Raji (cell line): ENCODE data around the gene RIMBP3C.
A peak's percentile ranks its signal among the peaks of the same experiment; 100 is the strongest.

Source experiments
- POLR2A ChIP-seq: IDR thresholded peaks from 2 replicates; pipeline ENCODE4 v1.6.1; 2011; ENCODE audit warnings: low read depth, low read length, control low read depth; ENCODE audit not compliant: insufficient read depth

Gene RIMBP3C

DNA sequence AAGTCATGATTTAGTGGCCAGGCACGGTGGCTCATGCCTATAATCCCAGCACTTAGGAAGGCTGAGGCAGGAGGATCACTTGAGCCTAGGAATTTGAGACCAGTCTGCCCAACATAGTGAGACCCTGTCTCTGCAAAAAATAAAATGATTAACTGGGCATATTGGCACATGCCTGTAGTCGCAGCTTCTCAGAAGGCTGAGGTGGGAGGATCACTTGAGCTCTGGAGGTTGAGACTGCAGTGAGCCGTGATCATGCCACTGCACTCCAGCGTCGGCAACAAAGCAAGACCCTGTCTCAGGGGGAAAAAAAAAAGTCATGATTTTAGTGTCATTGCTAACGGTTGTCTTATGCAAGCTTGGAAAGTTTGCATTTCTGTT lies 28.2 kb upstream of the RIMBP3C start:
- TF ChIP-seq POLR2A = no peak

DNA sequence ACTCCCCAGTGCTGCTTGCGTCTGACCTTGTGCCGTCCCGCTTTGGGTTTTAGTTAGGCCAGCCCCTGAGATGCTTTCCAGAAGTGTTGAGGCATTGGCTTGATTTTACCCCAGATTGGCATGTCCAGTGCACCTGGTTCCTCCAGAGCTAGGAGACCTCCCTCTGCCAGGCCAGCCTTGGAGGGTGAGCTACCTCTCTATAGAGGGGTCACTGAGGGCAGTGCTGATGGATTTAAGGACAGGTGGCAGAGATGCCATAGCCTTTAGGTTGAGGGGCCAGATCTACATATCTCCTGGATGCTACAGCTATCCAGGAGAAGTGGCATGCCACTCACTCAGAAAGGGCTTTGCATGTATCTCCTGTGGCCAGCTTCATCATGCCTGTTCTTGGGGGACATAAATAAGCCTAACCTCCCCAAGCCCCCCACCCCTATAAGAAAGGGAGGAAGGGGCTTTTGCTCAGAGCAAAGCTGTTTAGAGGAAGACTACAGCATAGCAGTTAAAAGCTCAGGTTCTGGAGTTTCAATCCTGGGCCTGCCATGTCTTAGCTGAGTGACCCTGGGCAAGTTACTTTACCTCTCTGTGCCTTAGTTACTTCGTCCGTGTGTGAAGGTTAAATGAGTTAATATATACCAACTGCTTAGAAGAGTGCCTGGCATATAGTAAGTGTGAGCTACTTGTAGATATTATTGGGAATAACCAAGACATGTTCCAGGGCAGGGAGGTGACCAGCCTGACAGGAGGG lies 22.7 kb upstream of the RIMBP3C start:
- TF ChIP-seq POLR2A = no peak

DNA sequence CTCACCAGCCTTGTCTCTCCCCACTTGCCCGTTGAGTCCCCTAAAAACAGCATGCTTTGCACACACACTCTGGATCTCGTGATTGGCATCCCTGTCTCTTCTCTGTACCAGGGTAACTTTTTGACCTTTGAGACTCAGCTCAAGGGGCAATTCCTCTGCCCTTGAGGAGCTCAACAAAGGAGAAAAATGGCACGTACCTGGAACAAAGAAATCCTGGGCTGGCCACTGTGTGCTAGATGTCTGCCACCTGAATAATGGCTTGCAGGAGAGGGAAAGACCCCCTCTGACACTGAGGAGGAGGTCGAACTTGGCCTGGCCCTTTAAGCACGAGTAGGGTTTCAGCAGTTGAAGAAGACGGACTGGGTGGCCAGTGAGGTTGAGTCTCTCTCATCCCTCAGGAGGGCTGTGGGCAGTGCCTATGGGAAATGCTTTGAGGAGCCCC lies 22.1 kb upstream of the RIMBP3C start:
- TF ChIP-seq POLR2A = no peak

DNA sequence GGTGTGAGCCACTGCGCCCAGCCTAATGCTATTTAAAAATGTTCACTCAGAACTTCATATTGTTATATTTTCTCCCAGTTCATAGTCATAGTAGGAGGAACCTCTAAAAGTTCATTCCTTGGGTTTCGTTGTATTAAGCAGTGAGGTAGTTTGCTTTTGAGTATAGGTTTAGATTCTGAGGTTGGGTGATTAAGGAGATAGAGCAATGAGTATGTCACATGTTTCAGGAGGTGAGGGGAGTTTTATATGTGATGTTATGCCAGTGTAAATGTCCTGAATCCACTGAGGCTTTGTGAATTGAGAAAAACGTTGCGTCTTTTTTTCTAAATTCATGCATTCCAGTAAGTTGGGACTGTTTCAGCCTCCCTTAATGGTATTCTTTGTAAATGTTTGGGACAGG lies 20.4 kb upstream of the RIMBP3C start:
- TF ChIP-seq POLR2A = no peak

DNA sequence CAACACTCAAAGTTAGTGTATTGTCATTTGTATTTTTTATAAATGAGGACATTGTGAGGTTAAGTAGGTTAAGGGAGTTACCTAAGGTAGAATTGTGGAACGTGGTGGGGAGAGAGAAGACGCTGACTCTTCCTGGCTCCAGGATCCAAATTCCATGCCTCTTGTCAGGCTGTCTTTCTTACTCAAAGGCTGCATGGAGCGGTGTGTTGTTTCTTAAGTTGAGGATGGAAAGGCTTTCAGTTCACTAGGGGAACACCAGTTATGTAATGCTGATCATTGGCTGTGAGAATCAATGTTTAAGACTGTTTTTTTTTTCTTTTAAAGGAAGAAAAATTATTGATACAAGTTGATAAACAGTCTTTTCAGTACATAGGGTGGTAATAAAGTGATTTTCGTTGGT lies 19.1 kb upstream of the RIMBP3C start:
- TF ChIP-seq POLR2A = no peak

DNA sequence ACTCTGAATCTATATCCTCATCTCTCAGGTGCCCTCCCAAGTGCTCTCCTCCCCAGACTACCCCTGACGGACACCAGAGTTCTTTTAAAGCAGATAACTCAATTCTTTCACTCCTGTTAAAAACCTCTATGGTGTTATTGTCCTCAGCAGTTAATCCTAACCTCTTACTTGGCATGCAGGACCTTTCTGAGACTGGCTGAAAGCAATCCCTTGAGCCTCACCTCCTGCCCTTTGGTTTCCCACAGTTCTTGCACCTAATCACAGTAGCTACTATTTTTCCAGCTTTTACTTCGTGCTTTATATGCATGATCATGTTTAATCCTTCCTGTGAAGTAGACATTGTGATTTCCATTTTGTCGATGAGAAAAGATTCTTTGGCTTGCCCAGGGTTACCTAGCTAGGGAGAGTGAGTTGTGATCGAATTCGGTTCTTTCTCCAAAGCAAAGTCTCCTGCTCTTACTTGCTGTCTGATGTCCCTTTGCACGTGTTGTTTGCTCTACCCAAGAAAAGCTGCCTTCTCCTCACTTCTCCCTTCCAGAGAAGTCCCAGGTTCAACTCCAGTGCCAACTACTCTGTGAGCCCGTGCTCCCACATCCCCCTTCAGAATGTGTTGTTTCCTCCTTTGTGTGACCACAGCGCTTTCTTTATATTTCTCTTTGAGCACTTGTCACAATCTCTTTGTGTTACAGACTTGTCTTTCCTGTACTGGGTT lies 18.4 kb upstream of the RIMBP3C start:
- no peak for TF ChIP-seq POLR2A

DNA sequence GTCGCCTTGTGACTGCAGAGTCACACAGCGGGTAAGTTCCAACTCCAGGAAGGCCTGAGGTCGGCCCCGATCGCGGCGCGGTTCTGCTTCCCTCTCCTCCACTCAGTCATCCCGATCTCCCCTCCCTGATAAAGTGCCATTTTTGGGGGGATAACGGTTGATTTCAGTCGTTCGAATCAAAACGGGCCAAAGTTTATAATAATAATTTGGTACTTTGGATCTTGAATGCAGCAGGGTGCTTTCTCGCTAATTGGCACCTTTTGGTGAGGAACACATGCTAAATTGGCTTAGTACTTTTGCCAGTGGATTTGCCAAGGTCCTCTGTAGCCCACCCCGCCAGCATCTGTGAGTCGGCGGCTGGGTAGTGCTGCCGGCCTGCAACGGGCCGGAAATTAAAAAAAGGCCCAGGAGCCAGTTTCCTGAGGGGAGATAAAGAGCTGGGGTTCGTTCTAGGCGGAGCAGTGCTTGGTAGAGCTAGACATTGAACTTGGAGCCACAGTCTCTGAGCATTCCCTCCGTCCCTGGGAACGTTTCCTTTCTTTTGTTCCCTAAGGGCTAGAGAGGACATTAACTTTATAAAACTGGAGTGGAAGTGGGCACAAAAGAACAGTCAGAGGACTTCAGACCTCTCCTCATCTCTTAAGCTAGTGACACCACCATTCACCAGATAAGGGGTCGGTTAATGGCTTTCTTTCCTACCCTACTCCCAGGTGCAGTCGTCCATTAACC lies 17.2 kb upstream of the RIMBP3C start:
- TF ChIP-seq POLR2A = 0 out of 2 replicates have a peak, but pooled peaks have one; percentile 21

DNA sequence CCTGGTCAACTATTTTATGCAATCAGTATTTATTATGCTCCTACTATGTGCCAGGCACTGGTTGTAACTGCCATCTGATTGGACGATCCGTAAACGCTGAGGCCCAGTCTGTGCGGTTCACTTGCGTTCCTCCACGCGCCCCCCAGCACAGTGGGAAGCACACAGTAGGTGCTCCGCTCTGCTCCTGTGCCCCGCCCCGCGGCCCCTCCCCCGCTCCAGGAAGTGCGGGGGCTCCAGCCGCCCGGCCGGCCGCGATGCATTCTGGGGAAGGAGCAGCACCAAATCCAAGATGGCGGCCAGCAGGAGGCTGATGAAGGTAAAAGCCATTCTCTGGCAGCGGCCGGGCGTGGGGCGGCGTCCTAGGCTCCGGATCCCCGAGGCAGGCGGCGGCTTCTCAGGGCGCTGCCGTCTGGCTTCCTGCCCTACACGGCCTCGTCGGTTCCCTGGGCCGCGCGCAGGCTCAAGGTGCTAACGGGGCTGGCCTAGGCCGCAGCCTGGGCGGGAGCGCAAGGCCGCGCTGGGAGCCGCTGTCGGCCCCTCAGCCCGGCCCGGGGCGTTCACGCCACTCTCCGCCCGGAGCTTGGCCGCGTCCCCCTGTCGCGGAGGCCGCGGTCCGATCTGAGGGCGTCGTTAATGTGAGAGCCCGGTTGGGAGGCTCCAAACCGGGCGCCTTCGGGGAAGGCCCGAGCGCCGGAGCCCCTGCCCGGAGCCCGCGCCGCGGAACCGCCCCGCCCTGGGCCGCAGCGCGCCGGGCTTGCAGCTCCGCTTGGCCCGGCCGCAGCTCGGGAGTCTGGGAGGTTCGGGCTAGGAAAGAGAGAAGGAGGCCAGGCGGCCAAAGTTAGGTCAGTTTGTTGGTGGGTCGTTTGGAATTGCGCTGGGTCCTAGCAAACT lies 16.4 kb upstream of the RIMBP3C start, which contains the start of gene UBE2L3:
UBE2L3 (plus strand) TSS at position 259 of the 891 bp plus-strand sequence; CDS start at position 290, 31 bp downstream.
- TF ChIP-seq POLR2A = peak; percentile 79

DNA sequence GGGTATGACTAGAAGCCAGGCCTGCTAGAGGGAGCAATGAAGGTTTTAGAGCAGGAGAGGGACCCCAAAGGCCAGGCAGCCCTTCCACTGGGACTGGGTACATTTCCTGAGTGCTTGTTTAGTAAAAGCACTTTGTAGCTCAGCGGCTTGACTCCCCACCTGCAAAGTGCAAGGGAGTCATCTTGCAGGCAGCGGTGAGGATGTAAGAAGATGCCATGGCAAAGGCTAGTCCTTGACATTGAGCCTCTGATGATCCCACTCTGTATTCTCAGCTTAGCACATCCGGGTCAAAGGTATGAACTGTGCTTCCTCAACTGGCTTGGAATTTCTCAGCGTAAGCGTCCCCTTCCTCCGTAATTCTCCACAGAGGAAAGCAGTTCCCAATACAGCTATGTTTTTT lies 13.2 kb upstream of the RIMBP3C start:
- TF ChIP-seq POLR2A = no peak

DNA sequence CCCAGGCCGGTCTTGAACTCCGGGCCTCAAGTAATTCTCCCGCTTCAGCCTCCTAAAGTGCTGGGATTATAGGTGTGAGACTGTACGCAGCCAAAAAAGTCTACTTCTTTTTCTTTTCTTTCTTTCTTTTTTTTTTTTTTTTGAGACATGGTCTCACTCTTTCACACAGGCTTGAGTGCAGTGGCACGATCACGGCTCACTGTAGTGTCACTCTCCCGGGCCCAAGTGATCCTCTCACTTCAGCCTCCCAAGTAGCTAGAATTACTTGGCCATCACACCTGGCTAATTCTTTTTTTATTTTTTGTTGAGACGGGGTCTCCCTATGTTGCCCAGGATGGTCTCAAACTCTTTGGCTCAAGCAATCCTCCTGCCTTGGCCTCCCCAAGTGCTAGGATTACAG lies 12.7 kb upstream of the RIMBP3C start:
- no peak for TF ChIP-seq POLR2A
